NCI-H1092 (cell line): ENCODE results near the gene GPR153.
A peak's percentile ranks its signal among the peaks of the same experiment; 100 is the strongest.
"Not testable (repeated sequence)": the region's sequence is repeated elsewhere in the genome, so short reads cannot be mapped to it uniquely, and the experiment has no call there.

Experiments
- DNase-seq: peaks from one replicate; lab custom pipeline; 2025; lab: John Stamatoyannopoulos, UW

The GPR153 gene

DNA sequence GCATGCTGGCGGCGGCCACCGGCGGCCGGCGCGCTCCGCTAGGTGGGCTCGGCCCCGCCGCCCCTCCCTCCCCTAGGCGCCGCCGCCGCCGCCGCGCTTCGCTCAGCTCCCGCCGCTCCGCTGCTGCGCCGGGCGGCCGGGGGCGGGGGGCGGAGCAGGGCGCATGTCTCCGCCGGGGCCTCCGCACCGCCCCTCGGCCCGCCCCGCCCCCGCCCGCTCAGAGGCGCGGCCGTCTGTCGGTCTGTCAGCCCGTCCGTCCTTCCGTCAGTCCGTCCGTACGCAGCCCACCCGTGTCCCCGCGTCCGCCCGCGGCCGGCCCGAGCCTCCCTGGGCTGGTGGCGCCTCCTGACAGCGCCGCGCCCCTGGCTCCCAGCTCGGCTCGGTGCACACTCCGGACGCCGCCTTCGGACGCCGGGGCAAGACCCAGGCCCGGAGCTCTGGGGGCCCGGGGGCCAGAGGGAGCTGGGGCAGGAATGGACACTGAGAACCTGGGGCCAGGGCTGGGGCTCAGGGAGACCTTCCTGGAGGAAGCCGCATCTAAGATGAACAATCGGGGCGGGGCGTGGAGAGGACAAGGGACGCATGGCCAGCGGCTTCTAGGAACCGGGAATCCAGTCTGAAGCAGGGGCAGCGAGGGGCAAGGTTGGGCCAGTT, at the start of gene GPR153:
TSS of gene GPR153 (minus strand) at position 138 of the 654 bp plus-strand sequence. CDS start 6,193 bp downstream, outside the sequence.
- DNase-seq, result no peak

- DNase-seq, result no peak
These were observed 49.4 kb upstream of the GPR153 start for GRCh38 chr1:6310116-6310848.

GRCh38 chr1:6309564-6309963, 48.7 kb upstream of the GPR153 start:
- DNase-seq, result no peak

GRCh38 chr1:6308449-6308848, 47.6 kb upstream of the GPR153 start:
- no peak for DNase-seq

GRCh38 chr1:6307682-6308081, 46.8 kb upstream of the GPR153 start:
- DNase-seq, result not testable (repeated sequence)

- no peak for DNase-seq
These were observed 46.2 kb upstream of the GPR153 start for GRCh38 chr1:6307099-6307498.

DNA sequence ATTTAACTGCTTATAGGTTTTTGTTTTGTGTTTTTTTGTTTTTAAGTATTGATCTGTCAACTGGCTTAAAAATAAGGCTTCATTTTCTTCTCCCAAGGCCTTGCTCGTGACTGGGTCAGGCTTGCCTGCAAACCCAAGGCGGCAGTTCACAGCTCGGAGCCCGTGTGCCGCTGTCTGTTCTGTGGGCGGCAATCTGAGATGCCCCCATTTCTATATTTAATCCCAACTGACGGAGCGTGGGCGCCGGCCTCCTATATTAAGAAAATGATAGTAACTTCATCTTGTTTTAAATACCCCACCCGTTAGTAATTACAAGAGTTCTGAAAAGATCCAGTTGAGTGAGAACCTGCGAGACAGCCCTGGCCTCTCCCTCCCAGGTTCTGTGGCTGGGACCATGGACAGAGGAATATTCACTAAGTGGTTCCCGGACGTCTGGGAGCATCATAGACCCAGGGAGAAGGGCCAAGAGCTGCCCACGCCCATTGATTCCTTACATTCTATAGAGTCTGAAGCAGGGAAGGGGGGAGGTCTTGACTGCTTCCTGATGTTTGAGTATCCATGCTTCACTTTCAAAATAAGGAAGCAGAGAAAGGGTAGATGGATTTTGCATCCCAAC, 42.6 kb upstream of the GPR153 start:
- no peak for DNase-seq

DNA sequence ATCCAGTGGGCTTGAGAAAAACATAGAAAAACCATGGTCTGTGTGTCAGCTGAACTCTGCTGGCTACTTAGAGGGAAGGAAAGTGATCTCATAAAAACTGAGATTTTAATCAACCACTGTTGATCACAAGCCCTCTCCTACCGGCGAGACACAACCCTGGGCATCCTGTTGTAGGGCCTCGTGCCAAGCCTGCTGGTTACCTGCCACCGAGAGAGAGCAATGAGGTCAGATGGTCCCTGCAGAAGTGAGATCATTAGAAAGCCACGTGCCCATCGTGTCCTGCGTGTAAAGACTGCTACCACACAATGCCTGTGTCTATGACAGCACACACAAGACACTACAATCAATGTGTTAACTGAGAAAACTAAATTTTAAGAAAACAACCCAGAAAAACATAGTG, 41.7 kb upstream of the GPR153 start:
- no peak for DNase-seq

DNA sequence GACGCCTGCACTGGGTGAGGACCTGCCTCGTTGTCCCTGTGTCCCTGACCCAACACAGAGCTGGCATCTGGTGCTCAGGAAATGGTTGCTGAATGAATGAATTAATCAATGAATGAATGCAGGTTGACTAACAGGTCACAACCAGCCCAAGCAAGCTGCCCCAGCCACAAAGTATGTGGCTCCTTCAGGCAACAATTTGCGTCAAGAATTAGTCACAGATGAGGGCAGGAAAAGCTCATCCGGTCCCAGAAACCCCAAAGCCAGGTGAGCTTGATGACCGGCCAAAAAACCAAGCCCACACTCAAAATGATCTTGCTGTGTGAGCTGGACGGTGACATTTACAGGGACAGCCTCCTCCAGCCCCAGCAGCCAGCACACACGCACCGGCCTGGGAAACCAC, 40.6 kb upstream of the GPR153 start:
- DNase-seq, result no peak

- no peak for DNase-seq
These were observed 39.6 kb upstream of the GPR153 start for GRCh38 chr1:6300342-6301048.

GRCh38 chr1:6299557-6300165, 38.8 kb upstream of the GPR153 start:
- DNase-seq, result no peak

- no peak for DNase-seq
These were observed 38.1 kb upstream of the GPR153 start for GRCh38 chr1:6298940-6299465.

DNA sequence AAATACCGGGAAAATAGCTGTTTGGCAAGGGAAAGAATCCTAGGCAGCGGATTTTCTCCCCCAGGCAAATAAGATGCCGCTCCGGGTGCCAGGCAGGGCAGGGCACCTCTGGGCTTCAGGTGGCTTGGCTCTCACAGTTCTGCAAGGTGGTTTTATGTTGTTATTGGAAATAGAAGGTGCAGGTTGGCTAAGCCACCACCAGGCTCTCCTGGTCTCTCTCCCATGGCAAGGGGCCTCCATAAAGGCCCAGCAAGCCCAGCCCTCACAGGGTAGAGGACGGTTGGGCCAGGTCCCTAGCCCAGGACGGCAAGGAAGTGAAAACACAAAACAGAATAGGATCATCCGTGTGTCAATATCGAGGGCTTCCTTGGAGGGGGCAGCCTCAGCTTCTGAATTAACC, 37.6 kb upstream of the GPR153 start:
- no peak for DNase-seq

DNA sequence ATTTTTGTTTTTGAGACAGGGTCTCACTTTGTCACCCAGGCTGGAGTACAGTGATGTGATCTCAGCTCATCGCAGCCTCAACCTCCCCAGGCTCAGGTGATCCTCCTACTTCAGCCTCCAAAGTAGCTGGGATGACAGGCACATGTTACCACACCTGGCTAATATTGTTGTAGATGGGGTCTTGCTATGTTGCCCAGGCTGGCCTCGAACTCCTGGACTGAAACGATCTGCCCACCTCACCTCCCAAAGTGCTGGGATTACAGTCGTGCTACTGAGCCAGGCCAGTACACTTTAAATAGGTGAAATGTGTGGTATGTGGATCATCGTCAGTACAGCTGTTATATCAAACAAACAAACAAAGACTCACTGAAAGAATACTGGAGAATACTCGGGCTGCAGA, 35.0 kb upstream of the GPR153 start:
- no peak for DNase-seq

GRCh38 chr1:6294890-6295556, 34.1 kb upstream of the GPR153 start:
- DNase-seq, result no peak

DNA sequence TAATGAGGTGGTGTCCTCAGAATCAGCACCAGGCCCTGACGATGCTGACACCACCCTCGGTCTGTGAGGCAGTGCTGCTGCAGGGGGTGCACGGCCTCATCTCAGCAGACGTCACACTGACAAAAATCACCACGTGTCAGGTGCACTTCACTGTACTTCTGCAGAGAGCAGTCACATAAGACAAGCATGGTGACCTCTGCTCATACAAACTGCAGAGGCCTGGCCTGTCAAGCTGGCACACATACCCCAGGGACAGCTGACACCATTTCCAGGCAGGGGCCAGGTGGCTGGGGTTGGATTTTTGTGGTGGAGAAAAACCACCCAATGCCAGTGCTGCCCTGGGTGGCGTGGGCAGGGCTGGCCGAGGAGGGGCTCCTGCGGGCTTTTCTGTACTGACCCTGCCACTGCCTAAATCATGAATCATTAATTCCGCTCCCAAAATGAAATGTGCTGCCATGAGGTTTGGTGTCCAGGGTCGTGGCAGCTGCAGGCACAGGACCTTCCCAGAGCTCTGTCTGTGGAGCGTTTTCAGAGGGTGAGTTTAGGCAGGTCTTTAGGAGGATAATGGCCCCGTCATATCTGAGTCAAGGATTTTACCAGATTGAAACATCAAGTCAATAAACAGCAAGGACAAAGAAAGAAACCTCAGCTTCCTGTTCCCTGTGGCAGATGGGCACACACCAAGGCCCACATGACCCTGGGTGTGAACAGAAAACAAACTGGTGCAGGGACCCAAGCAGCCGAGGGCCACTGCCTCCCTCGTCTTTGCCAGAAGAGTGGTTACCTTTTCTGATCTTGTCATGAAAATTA, 33.4 kb upstream of the GPR153 start:
- DNase-seq, result no peak

GRCh38 chr1:6292102-6292501, 31.2 kb upstream of the GPR153 start:
- no peak for DNase-seq

DNA sequence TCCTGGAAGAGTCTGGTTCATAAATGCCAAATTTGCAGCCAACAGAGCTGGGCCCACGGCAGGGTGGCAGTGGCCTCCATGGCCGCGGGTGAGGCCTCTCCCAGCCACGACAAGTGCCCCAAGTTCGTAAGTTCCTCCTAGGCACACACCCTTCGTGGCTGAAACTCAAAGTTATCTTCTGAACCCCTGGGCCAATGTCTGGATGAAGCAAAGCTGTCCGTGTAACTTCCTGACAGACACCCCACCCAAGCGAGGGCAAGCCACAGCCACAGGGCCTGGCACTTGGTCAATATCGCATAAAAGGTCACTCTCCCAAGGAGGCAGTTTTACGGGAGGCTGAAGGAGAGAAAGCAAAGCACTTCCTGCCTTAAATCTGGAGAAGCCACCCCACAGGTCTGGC, 27.8 kb upstream of the GPR153 start:
- DNase-seq, result no peak

DNA sequence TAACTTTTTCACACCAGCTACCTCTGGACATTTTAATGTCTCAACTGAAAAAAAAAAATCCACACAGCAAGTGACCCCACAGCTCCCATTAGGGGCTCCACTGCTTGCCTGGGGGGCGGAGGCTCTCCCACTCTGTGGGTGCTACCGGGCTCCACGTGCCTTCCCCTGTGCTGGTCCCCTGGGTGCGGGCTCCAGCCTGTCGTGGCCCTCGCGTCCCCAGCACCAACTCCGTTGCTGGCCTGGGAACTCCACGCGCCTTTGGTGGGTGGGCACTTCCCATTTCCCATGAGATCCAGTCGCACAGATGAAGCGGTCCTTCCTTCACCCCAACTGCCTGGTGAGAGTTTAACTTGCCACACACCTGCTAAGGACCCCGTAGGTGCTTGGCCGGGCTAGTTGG, 27.1 kb upstream of the GPR153 start:
- DNase-seq, result no peak

DNA sequence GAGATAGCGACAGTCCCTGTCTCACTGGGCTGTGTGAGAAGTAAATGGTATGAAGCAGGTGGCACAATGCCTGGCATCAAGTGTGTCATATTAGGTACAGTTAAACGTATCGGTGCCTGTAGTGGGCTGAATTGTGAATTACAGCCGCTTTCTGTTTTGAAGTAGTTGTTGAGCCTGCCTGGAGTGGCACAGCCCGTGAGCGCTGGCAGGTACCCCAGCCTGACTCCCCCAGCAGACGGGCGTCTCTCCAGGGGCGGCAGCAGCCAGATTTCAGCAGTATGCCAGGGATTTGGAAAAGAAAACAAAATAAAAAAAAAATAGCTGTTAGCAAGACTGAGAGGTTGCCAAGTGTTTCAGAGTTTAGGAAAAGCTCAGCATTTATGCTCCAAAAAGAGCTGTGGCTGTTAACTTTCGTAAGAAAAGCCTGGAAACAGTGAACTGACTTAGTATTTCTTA, 26.6 kb upstream of the GPR153 start:
- DNase-seq, result peak; percentile 96
